ENCODE measurements around the gene SLC25A28. TPM values are rescaled to one million over a fixed set of nuclear protein-coding genes. Genes with fewer than 3 reads are reported as not detected.

Gene SLC25A28
- total RNA-seq, 6 experiments from 2014 or later, result 17.1 to 33.8 (median 23.4) TPM

DNA sequence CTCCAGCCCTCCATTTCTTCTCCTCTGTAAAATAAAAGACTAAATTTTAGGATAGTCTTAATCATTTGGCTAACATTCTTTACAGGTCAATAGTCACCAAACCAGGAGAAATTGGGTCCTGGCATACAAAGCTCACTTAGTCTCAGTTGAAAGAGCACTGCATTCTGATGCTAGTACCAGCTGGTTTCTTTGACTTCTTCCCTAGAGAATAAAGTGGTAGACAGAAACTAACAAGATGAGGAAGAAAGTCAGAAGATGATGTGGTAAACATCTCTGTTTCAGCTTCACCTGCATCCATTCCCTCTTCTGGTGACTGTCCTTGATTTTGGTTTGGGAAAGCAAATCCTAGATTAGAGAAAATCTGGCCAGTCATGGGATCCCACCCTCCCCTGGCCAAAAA lies 50.3 kb downstream of the SLC25A28 start:
- Histone ChIP-seq H3K4me1 (no peaks in the 10 kb centered on the region), H3K9me3 (no peaks in the 10 kb centered on the region), H3K27me3 (no peaks in the 10 kb centered on the region), H3K4me3 (no peak overlapping the region), H3K36me3 (no peaks in the 10 kb centered on the region), H3K27ac (no peak overlapping the region)
- TF ChIP-seq POLR2A (IDR thresholded peaks at IDR 0.05) (no peak), CTCF (IDR thresholded peaks at IDR 0.05) (no peak)
- intact Hi-C loops (cut with DNase I), result no loop called here
- ATAC-seq (no peak), DNase-seq (no peak)

GRCh38 chr10:99569253-99569939 lies 50.8 kb downstream of the SLC25A28 start:
- Histone ChIP-seq H3K9me3 (no peaks in the 10 kb centered on the region), H3K4me1 (no peaks in the 10 kb centered on the region), H3K27me3 (no peaks in the 10 kb centered on the region), H3K27ac (no peak overlapping the region), H3K36me3 (no peaks in the 10 kb centered on the region), H3K4me3 (no peak overlapping the region)
- WGBS (ENCODE audit: insufficient coverage, low coverage, low lambda C conversion rate, missing lambda C conversion rate), result 68% methylated on average over 11 of the region's 11 CpGs
- no peak for TF ChIP-seq CTCF (IDR thresholded peaks at IDR 0.05)
- no peak for TF ChIP-seq POLR2A (IDR thresholded peaks at IDR 0.05)
- intact Hi-C loops (cut with DNase I), result no loop called here
- ATAC-seq, result no peak
- no peak for DNase-seq

- no peak for DNase-seq
- WGBS (ENCODE audit: insufficient coverage, low coverage, low lambda C conversion rate, missing lambda C conversion rate), result 83% methylated on average over 4 of the region's 4 CpGs
- Histone ChIP-seq H3K27me3 (no peaks in the 10 kb centered on the region), H3K27ac (no peak overlapping the region), H3K36me3 (no peaks in the 10 kb centered on the region), H3K9me3 (no peaks in the 10 kb centered on the region), H3K4me3 (no peak overlapping the region), H3K4me1 (no peaks in the 10 kb centered on the region)
- intact Hi-C loops (cut with DNase I), result no loop called here
- no peak for ATAC-seq
- no peak for TF ChIP-seq POLR2A (IDR thresholded peaks at IDR 0.05)
- TF ChIP-seq CTCF (IDR thresholded peaks at IDR 0.05), result no peak
Observed at GRCh38 chr10:99565166-99565565, 55.1 kb downstream of the SLC25A28 start.

- Histone ChIP-seq H3K27me3 (no peaks in the 10 kb centered on the region), H3K4me1 (no peaks in the 10 kb centered on the region), H3K9me3 (no peaks in the 10 kb centered on the region), H3K4me3 (no peak overlapping the region), H3K27ac (no peak overlapping the region), H3K36me3 (no peaks in the 10 kb centered on the region)
- intact Hi-C loops (cut with DNase I), result no loop called here
- no peak for DNase-seq
- WGBS (ENCODE audit: insufficient coverage, low coverage, low lambda C conversion rate, missing lambda C conversion rate), result 44% methylated on average over 3 of the region's 3 CpGs
- ATAC-seq, result no peak
- TF ChIP-seq CTCF (IDR thresholded peaks at IDR 0.05), result no peak
- TF ChIP-seq POLR2A (IDR thresholded peaks at IDR 0.05), result no peak
Observed at GRCh38 chr10:99564361-99564760, 55.9 kb downstream of the SLC25A28 start.

- H3K36me3 ChIP-seq, result no peaks in the 10 kb centered on the region
- 56% methylated on average over 2 of the region's 2 CpGs for WGBS (ENCODE audit: insufficient coverage, low coverage, low lambda C conversion rate, missing lambda C conversion rate)
- ATAC-seq (no peak), DNase-seq (no peak)
- H3K27ac ChIP-seq, result no peak overlapping the region
- no peaks in the 10 kb centered on the region for H3K4me1 ChIP-seq
- no peaks in the 10 kb centered on the region for H3K27me3 ChIP-seq
- H3K9me3 ChIP-seq, result no peaks in the 10 kb centered on the region
- intact Hi-C loops (cut with DNase I), result no loop called here
- H3K4me3 ChIP-seq, result no peak overlapping the region
- TF ChIP-seq CTCF (IDR thresholded peaks at IDR 0.05), result no peak
- TF ChIP-seq POLR2A (IDR thresholded peaks at IDR 0.05), result no peak
Observed at GRCh38 chr10:99562631-99563030, 57.6 kb downstream of the SLC25A28 start.
